Osteoblast (primary cell): ENCODE data around the gene RAB44. TPM values are rescaled to one million over a fixed set of nuclear protein-coding genes. Genes with fewer than 3 reads are reported as not detected.
A peak's percentile ranks its signal among the peaks of the same experiment; 100 is the strongest.

Experiments
- DNase-seq: peaks from one replicate; pipeline ENCODE4 v3.0.0; 2011; ENCODE audit warnings: low spot score, mixed read lengths; ENCODE audit not compliant: insufficient read length; ENCODE audit errors: missing footprints
- H2AFZ ChIP-seq: 2 replicates; pipeline ENCODE4 v1.6.0; 2011; ENCODE audit warnings: mild to moderate bottlenecking, low read length
- H3K27ac ChIP-seq: 2 replicates; pipeline ENCODE4 v1.5.1; 2011; ENCODE audit warnings: mild to moderate bottlenecking, low read depth, low read length, moderate library complexity
- H3K27me3 ChIP-seq: 2 replicates; pipeline ENCODE4 v1.6.0; 2012; ENCODE audit warnings: mild to moderate bottlenecking, control low read depth, inconsistent platforms, low read length, moderate library complexity; ENCODE audit not compliant: insufficient read depth
- H3K36me3 ChIP-seq: 2 replicates; pipeline ENCODE4 v1.5.1; 2011; ENCODE audit warnings: mild to moderate bottlenecking, low read length, control low read depth, moderate library complexity; ENCODE audit not compliant: insufficient read depth
- H3K4me1 ChIP-seq: 2 replicates; pipeline ENCODE4 v1.5.1; 2011; ENCODE audit warnings: mild to moderate bottlenecking, low read length, control low read depth, moderate library complexity; ENCODE audit not compliant: insufficient read depth
- H3K4me2 ChIP-seq: 2 replicates; pipeline ENCODE4 v1.6.0; 2011; ENCODE audit warnings: mild to moderate bottlenecking, low read length; ENCODE audit not compliant: insufficient read depth
- H3K4me3 ChIP-seq: fragments of 200-600 bp; sonication (generic); 3 replicates; pipeline ENCODE4 v1.5.1; 2012; ENCODE audit warnings: mild to moderate bottlenecking, low read length, inconsistent platforms; ENCODE audit not compliant: insufficient read depth
- H3K79me2 ChIP-seq: 2 replicates; pipeline ENCODE4 v1.6.0; 2012; ENCODE audit warnings: mild to moderate bottlenecking, low read length, control low read depth, inconsistent platforms; ENCODE audit not compliant: insufficient read depth
- H3K9me3 ChIP-seq: 2 replicates; pipeline ENCODE4 v1.5.1; 2011; ENCODE audit warnings: low read depth, low read length, control low read depth
- H4K20me1 ChIP-seq: 2 replicates; pipeline ENCODE4 v1.6.0; 2012; ENCODE audit warnings: mild to moderate bottlenecking, low read length, control low read depth; ENCODE audit not compliant: insufficient read depth
- total RNA-seq: library from RNA; depleted of rRNA; stranded (reverse); fragments of >200 nt; gene quantifications from 2 replicates; pipeline ENCODE4 v1.2.3, GENCODE V29; 2012
- TF ChIP-seq, protein P1 (sequence below): IDR thresholded peaks from 2 replicates; pipeline ENCODE4 v1.5.1; 2011; ENCODE audit warnings: mild to moderate bottlenecking, low read depth, low read length, moderate library complexity; ENCODE audit errors: extremely low read depth

Gene RAB44
- total RNA-seq, 1 donor: 0.36 TPM

DNA sequence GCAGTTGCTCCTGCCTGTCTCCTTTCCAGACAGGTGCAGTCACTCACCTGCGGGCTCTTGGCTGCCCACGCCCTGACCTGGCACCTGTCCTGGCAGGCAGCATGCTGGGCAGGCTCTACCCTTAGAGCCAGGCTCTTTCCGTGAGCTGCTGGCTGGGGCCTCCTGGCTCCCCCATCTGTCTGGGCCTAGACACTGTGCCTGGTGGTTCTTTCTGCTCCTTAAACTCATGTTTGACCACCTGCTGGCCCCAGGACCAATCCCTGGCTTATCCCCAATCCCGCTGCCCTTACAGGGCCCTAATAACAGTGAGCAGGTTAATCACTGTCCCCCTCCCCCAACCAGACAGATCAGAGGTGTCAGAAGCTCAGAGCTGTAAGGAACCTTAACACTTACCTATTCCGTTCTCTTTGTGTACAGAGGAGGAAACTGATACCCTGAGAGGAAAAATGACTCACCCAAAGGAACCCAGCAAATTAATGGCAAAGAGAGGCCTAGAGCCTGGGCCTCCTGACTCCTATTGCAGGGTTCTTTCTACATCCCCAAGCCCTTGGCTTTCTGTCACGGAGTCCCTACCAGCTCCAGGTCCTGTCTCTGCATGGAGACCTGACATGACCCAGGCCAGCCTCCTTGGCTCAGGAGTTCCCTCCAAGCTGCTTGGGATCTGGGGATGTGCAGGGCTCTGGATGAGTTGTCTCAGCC lies 54.7 kb downstream of the RAB44 start:
- TF ChIP-seq, protein P1, sequence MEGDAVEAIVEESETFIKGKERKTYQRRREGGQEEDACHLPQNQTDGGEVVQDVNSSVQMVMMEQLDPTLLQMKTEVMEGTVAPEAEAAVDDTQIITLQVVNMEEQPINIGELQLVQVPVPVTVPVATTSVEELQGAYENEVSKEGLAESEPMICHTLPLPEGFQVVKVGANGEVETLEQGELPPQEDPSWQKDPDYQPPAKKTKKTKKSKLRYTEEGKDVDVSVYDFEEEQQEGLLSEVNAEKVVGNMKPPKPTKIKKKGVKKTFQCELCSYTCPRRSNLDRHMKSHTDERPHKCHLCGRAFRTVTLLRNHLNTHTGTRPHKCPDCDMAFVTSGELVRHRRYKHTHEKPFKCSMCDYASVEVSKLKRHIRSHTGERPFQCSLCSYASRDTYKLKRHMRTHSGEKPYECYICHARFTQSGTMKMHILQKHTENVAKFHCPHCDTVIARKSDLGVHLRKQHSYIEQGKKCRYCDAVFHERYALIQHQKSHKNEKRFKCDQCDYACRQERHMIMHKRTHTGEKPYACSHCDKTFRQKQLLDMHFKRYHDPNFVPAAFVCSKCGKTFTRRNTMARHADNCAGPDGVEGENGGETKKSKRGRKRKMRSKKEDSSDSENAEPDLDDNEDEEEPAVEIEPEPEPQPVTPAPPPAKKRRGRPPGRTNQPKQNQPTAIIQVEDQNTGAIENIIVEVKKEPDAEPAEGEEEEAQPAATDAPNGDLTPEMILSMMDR: no peak
- Histone ChIP-seq H3K4me2 (no peak overlapping the region), H4K20me1 (no peaks in the 10 kb centered on the region)

DNA sequence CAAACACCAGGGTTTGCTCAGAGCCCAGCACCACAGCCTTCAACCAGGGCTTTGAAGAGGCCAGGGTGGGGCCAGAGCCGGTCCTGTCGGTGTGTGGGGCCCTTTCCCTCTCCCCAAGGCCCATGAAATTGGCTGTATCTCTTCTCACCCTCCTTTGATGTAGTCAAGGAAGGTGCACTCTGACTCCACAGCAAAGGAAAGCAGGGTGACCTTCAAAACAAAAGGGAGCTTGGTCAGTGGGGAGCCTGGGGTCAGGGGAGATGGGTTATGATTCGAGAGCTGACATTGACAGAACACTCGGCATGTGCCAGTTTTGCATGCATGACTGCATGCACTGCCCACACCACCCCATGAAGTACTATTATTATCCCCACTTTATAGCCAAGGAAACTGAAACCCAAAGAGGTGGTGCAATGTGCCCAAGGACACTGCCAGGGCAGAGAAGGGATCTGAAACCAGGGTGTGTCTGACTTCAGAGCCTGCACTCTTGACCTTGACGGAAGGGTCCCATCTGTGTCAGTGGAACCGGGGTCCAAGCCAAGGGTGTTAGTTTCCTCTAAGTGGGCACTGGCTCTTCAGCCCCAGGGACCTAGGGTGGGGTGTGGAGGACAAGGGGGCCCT lies 55.4 kb downstream of the RAB44 start:
- H4K20me1 ChIP-seq: no peaks in the 10 kb centered on the region
- no peaks in the 10 kb centered on the region for H3K27me3 ChIP-seq
- H3K36me3 ChIP-seq: no peaks in the 10 kb centered on the region
- peak; percentile 84 for DNase-seq
- no peak overlapping the region for H3K4me2 ChIP-seq
- no peak overlapping the region for H2AFZ ChIP-seq
- no peaks in the 10 kb centered on the region for H3K79me2 ChIP-seq
- no peak overlapping the region for H3K27ac ChIP-seq
- H3K4me3 ChIP-seq: no peak overlapping the region
- H3K9me3 ChIP-seq: peaks cover 4% of the 10 kb centered on the region
- TF ChIP-seq, protein P1: no peak
- H3K4me1 ChIP-seq: no peaks in the 10 kb centered on the region

More for the DNA sequence above, 54.7 kb downstream of the RAB44 start:
- no peaks in the 10 kb centered on the region for H3K27me3 ChIP-seq
- H3K79me2 ChIP-seq: no peaks in the 10 kb centered on the region
- H3K4me3 ChIP-seq: no peak overlapping the region
- peaks cover 4% of the 10 kb centered on the region for H3K9me3 ChIP-seq
- no peak overlapping the region for H3K27ac ChIP-seq
- no peaks in the 10 kb centered on the region for H3K4me1 ChIP-seq
- DNase-seq: peak; percentile 43
- no peak overlapping the region for H2AFZ ChIP-seq
- no peaks in the 10 kb centered on the region for H3K36me3 ChIP-seq

DNA sequence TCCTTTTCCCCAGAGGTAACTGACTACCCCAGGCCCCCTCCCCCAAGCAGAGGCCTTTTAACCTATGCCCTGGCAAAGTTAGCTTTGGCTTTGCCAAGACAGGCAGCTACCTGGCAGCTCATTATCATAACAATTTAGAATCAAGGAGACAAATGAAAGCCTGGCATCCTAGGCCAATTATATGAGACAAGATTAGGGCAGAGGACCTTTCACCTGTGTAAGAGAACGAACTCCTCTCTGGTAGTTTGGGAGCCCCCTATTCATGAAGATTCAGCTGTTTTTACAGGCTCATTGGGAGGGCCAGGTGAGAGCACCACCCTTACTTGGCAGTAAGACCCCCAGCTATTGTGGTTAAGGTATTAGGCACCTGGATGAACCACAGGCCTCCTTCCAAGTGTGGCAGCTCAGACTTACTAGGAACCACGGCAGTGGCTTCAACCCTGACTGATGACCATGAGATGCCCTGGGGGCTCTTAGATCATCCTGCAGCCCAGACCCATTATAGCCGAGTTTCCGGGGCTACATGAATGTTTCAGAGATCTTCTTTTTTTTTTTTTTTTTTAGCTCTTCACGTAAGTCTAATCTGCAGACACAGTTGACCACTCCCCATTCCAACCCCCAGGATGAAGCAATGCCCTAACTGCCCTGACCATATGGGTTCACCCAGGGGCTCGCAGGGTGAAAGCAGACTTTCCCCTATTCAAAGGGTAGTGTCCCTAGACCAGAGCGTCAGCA lies 56.2 kb downstream of the RAB44 start:
- Histone ChIP-seq H3K79me2 (no peaks in the 10 kb centered on the region), H3K4me3 (no peak overlapping the region), H3K9me3 (no peaks in the 10 kb centered on the region), H2AFZ (no peak overlapping the region), H3K4me2 (no peak overlapping the region), H4K20me1 (no peaks in the 10 kb centered on the region), H3K27ac (no peak overlapping the region), H3K36me3 (no peaks in the 10 kb centered on the region), H3K27me3 (no peaks in the 10 kb centered on the region), H3K4me1 (no peaks in the 10 kb centered on the region)
- peak; percentile 51 for DNase-seq
- TF ChIP-seq, protein P1: no peak
